T-helper 2 cell treated with Interferon-gamma antibody and Interleukin-4, amounts not matched to agents 100 ng/mL and 5 ng/mL, for 36 hours (primary cell): ENCODE data around the gene ABLIM2. TPM values are rescaled to one million over a fixed set of nuclear protein-coding genes. Genes with fewer than 3 reads are reported as not detected.

ENCODE experiments used
- intact Hi-C: fragments of 100-400 bp; cut with micrococcal nuclease; formaldehyde crosslinking; loops from one replicate; pipeline ENCODE4 v1.15.1; 2023
- total RNA-seq: library from RNA; stranded (reverse); gene quantifications from 2 replicates; pipeline ENCODE4 v1.2.3, GENCODE V29; 2022

The ABLIM2 gene
- total RNA-seq, 1 donor from 2014 or later, result 0.43 TPM

DNA sequence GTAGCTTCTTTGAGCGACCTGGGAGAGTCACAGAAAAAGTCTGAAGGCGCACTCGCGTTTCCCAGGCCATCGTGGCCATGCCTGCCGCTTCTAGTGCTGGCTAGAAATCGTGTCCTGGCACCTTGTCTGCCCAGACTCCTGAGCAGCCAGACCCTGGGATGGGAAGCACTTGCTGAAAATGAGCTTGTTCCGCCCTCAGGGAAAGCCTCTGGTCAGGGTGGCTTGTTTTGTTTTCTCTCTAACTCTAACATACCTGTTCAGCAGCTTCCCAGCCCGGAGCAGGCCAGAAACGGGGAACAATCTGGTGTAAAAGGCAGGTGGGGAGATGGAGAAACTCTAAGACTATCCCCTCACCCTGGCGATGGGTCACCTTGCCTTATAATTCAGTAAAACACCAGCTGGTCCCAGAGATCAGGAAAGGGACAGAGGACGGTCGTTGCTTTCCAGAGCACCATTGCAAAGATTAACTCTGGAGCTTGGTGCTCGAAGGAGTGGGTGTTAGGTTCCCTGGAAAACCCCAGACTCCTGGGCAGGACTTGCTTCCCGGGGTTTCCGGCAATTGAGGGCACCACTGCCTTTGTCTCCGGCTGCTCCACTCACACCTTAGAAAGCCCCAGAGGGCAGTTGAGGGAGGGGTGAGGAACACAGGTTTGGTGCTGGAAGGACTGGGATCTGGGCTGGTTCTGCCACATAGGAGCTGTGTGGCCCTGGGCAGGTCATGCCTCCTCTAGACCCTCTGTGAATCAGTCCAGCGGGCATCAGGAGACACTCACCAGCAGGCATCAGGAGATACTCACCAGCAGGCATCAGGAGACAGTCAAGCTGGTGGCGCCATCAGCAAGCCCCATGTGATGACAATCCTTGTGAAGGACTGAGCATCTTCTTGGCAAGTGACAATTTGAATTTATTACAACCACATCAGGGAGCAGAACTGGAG lies 36.0 kb upstream of the ABLIM2 start:
- intact Hi-C loops, result no loop called here

DNA sequence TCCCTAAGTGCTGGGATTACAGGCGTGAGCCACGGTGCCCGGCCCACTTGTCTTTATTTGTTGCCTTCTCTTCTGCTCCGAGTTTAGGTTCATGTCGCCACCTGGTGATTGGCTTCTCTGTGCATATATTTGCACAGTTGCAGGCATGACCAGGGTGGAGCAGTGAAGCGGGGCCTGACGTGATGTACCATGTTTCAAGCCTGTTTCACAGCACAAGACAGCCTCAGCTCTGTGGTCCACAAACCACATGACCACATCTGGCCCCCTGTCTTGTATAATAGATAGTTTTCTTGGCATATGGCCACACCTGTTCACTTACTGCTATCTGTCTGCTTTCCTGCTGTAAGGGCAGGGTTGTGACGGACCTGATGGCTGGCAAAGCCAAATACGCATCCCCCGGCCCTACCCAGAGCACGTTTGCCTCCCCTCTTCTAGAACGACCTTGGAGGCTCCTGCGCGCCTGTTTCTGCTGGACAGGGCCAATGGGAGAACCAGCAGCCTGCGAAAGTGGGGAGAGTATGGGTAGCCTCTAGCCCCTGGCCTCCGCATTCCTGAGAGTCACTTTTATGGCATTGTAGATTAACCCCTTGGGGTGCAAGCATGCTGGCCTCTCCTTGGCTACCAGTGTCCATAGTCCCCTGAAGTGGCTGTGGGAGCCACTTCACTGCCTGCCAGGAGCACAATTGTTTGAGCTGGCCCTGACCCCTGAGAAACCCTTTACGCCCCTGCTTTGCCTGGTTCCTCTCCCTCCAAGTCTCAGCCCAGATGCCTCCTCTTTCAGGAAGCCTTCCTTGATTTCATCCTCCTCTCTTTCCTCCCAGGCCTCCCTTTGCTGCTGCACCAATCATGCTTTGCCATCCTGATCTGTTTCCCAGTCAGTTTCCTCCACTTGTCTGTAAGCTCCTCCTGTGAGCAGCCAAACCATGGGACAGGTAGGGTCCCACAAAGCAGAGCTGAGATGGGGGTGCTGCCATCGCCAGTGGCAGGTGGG lies 34.4 kb upstream of the ABLIM2 start:
- intact Hi-C loops, result no loop called here

DNA sequence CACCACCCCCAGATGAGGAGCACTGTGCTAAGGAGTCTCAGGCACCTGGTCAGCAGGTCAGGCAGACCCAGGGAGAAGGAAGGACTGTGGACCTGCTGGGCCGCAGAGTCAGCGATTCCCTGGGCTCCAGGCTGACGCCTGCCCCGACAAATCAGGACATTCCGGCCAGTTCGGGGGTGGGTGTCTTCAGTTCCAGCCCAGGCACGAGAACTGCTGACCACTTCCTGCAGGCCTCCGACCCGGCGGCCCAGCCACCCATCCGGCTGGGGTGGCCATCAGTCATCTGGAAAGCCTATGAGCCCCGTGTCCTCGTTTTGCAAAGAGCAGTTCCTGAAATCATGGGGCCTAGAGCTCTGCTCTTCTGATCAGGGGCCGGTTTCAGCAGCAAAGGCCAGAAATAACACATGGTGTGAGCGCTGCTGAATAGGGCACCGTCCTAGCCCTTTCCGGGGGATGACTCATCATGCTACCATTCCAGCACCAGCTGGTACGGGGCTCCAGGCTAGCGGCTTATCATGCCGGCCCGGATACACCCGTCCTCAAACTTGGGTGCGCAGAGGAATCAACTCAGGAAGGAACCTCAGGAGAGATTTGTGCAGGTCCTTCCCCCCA lies 32.6 kb upstream of the ABLIM2 start:
- intact Hi-C loops, result no loop called here

DNA sequence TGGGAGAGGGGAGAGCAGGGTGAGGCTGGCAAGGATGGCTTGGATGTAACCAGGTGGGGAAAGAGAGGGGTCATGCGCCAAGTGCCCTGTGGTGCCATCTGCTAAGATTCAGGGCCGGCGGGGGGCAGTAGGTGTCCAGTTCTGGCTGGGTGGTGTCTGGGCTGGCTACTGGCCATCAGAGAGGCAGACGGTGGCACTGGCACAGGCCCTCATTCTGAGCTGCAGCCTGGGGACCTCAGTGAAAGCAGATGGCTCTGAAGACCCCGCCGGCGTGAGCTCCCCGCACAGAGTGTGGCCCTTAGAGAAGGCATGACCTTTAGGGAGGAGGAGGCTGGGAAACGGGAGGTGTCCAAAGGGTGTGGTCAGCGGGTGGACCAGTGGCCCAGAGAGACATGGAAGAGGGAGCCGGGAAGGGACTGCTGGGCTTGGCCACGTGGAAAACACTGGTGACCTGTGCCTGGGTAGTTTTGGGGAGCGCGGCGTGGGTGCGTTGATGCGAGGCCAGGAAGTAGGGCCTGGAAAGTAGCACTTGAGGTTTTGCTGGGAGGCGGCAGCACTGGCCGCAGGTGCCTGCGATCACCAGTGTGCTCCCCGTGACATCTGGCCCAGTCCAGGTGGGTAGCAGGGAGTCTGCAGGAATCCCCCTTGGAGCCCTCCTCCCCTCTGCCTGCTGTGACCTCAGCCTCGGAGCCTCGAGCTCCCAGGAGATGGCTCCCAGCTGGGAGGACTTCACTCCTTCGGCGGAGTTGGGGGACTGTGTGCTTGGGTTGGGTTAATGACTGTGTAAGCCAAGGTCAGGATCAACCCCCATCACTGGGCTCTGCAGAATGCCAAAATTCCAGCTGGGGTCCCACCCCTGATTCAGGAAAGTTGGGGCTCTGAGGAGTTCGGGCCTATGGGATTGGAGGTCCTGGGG lies 31.2 kb upstream of the ABLIM2 start:
- intact Hi-C loops, result no loop called here

DNA sequence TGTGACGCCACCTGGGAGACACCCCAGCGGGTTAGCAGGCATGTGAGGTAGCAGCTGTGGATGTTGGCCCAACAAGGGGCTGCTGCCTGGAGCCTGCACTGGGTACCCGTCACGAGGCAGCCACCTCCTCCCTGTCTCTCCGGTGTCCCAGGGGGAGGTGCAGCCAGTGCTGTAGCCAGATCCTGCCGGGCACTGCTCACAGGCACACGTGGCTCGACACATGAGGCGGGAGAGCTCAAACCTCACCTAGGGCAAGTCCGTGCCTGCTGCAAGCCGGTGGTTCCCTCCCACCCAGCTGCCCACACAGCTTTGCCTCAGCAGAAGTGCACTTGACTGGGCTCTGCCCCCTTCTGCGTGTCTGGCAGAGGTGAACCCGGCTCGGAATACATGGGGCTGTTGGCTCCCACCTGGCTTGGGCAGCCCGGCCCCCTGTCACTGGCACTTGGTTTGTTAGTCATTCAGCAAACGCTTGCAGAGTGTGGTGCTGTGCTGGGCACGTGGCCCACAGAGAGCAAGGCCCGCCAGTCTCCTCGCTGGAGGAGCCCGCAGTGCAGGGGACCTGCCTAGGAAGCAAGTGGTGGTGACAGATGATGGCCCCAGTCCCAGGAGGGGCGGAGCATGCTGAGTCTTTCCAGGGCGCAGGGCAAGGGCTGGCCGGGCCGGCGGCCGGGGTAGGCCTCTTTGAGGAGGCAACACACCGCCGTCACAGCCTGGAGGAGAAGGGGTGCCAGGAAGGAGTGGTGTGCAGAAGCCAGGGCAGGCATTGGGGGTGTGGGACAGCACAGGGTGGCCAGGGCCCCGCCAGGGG lies 30.3 kb upstream of the ABLIM2 start:
- intact Hi-C loops, result no loop called here

DNA sequence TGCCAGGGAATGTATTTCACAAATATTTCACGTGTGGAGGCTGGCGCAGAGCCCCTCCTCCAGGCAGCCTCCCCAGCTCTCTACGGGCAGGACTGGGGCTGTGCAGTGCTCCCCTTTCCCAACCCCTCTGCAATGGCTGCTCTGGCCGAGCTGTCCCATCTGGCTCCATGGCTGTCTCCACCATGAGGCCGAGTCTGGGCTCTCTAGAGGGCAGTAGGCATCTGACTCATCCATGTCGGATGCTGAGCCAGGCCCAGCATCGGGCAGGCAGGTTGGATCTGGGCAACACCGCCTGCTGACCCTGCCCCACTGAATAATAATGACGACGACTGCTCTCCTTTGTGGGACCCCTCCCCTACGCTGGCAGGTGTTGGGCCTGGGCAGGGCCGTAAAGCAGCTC lies 29.5 kb upstream of the ABLIM2 start:
- intact Hi-C loops, result no loop called here

DNA sequence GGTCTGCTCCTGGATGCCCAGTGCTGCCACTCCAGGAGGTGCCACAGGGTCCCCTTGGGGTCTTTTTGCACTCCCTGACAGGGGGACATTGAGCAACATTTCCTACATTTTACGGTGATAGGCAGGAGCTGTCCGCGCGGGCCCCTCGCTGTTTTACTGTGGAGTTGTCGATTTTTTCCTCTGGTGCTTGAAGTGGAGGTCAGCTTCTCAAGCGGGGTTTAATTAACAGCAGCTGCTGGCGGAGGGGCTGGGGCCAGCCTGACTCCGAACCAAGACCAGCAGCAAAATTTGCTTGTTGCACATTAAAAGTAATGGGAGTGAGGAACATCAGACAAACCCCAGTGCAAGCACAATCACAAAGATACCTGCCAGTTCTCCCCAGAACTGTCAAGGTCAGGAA lies 27.3 kb upstream of the ABLIM2 start:
- intact Hi-C loops, result no loop called here

DNA sequence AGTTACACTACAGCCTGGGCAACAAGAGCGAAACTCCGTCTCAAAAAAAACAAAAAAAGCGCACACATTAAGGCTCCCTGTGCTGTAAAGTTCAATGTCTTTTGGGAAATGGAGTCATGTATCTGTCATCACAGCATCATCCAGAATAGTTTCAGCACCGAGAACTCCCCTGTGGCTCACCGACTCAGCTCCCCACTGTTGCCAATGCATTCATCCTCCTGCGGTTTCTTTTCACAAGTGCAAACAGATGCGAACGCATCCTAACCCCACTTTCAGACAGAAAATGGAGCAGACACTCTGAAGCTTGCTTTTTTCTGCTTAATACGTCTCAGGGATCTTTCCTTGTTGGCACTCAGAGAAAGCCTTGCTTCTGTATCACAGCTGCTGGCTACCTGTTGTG lies 26.7 kb upstream of the ABLIM2 start:
- intact Hi-C loops, result no loop called here

DNA sequence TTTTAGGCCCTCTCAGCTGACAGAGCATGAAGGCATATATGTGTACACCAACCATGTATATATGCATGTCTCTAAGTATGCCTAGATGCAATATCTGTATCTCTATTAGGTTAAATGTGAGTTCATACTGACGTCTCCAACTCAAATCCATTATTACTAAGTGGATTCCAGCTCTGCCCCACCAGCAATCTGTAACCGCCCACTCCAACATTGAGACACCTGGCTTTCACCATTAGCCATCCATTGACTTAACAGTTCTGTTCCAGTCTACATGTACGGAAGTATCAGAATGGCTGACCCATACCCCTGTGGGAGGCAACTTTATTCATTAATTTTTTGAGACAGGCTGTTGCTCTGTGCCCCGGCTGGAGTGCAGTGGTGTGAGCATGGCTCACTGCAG lies 25.4 kb upstream of the ABLIM2 start:
- intact Hi-C loops, result no loop called here

DNA sequence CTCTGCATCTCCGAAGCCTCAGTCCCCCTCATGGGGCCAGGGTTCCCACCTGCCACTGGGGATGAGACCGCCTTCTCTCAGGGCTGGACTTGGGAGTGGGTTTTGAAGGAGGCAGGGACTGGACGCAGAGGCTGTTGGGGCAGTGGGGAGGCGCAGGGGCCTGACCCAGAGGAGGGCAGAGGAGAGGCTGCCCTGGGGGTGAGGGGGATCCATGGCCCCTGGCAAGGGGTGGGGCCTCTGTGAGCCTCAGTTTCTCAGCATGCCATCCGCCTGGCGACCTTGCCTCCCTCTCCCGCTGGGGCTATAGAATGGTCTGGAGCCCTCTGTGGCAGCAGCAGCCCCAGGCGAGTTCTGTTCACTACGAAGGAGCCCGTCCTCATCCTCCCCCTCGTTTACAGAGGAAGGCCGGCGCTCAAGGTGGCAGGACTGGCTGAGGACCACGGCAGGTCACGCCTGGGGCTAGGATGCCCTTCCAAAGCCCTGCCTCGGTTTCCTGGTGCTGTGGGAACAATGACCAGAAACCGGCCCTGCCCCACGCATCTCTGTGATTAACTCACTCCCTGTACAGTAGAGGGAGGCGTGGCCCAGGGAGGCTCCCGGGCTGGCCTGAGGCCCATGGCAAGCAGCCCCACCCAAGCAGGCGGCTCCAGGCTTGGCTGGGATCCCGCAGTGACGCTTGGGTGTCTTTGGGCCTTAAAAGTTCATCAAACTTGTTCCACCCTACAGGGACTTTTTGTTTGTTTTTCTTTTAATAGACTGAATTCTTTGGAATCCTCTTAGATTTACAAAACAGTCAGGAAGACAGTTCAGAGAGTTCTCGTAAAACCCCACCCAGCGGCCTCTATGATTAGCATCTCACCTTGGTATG lies 24.5 kb upstream of the ABLIM2 start:
- intact Hi-C loops, result no loop called here

DNA sequence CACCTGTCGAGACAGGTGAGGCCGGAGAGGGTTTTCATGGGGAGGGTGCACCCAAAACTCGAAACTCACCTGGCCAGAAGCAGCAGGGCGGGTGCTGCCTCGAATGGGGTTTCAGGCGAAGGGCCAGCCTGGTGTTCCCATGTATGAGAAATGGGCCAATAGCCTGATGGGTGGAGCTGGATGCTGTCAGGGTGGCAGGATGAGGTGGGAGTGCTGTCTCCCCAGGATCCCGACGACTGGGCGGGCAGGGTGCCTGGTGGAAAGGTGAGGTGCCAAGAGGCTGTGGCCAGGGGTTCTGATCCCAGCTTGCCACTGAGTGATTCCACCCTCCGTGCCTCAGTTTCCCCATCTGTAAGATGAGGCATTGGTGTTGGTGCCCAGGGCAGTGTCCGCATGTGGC lies 23.7 kb upstream of the ABLIM2 start:
- intact Hi-C loops, result no loop called here

DNA sequence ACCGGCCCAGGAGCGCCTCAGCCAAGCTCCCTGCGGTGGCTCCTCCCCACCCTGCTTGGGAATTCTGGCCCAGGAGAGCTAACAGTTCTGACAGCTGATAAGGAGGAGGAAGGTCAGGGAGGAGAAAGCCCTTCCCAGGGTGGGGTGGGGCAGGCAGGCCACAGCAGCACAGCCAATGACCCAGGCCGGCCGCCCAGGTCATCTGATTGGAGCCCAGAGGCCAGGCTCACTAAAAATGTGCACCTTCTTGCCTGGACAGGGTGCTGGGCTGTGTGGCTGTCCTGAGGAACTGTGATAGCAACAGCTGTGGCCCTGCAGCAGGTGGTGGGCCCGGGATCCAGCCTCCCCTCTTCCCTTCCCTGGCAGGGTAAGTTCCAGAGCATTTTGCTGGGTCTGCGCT lies 23.2 kb upstream of the ABLIM2 start:
- intact Hi-C loops, result no loop called here

DNA sequence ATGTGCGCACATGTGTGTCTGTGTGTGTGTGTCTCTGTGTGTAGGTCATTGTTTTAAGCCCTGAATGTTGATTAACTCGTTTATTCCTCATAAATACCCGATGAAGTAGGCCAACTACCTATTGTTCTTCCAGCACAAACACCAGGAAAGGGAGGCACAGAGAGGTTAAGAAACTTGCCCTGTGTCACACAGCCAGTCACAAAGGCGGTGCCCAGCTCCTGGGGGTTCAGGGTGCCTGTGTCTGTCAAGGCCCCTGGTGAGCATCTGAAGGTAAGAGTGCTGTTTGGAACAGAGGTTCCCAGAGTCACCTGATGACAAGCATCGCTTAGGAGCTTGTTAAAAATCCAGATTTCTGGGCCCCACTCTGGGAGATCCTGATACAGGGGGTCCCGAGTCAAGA lies 22.5 kb upstream of the ABLIM2 start:
- intact Hi-C loops, result no loop called here

DNA sequence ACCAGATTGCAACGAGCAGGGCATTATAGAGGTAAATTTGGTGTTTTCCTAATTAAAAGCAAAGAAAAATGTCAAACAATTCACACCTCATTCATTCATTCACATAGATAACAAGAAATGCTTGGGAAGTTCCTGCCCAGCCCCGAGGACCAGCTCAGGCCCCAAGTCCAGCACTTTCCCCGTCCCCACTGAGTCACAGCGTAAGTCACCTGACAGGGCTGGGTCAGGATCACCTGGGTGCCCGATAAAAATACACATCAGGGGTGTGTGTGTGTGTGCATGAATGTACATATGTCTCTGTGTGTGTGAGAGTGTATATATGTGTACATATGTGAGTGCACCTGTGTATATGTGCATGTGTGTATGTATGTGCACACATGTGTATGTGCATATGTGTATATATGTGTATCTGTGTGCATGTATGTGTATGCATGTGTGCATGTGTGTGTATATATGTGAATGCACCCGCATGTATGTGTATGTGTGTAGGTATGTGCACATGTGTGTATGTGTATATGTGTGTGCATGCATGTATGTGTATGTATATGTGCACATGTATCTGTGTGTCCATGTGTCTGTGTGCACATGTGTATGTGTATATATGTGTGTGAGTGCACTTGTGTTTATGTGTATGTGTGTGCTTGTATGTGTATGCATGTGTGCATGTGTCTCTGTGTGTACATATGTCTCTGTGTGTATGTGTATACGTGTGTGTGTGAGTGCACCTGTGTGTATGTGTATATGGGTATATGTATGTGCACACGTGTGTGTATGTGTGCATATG lies 21.9 kb upstream of the ABLIM2 start:
- intact Hi-C loops, result no loop called here

DNA sequence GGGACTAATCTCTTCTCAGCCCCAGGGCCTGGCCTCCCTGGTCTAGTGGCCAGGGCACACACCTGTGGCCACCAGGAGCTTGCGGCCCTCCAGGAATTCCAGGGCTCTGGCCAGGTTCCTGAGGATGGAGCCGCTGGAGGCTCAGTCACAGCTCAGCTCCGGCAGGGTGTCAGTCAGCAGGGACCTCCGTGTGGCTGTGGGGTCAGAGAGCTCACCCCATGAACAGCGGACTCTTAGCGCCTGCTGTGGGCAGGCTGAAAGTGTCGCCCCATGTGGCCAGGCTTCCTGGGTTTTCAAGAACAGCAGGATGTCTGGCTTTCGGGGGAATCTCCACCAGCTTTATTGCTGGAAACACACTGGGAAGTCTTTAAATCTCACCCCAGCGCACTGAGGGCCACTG lies 21.2 kb upstream of the ABLIM2 start:
- intact Hi-C loops, result no loop called here

DNA sequence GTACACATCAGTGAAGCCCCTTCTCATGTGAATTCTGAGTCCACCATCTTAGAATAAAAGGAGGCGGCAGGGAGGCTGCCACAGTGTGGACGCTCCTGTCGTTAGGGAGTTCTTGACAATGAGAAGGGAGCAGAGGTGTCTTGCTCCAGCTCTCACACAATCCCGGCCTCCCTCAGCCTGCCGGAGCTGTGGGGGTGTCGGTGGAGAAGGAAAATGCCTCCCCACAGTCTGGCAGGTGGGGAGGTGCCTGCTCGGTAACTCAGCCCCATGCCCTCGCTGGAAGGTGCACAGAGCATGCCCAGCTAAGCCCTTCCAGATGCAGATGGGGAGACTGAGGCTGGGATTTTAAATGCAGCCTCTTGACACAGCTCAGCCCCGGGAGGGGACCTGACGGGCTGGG lies 20.5 kb upstream of the ABLIM2 start:
- intact Hi-C loops, result no loop called here

DNA sequence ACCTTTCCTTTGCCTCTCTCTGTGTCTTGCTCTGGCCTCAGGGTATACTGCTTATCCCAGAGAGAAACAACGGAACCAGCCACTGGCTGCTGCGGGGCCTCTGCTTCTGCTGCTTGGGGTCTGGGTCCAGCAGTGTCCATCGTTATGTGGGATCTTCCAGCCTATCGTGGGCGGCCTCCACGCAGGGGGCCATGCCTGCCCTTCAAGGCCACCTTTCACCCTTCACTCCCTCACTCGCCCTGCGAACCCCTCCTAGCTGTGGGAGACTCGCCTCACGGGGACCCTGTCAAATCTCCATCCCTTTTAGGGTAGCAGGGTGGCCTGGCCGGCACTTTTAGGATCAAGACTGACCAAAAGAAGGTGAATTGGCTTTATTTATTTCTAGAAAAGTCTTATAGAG lies 19.3 kb upstream of the ABLIM2 start:
- intact Hi-C loops, result loop anchor here (2.0 kb wide), 1 partner anchor 225 kb away; no protein-coding TSS in a partner anchor

DNA sequence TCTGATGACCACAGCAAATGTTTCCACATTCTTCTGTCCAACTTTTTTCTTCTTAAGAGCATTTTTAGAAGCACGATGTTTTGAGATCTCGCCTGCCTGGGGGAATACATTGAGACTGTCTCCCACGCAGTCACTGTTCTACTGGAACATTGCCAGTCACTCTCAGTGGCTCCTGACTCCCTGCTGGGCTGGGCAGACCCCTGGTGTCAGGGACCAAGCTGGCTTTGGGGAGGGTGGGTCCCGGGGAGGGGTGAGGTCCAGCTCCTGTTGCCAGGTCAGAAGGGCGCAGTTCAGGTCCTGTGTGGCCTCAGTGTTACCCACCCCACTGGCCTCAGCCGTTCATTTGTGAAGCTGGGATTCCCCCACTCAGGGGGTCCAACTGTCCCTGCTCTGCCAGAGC lies 18.9 kb upstream of the ABLIM2 start:
- intact Hi-C loops, result loop anchor here (2.0 kb wide), 1 partner anchor 225 kb away; no protein-coding TSS in a partner anchor
